OCI-LY1 (cell line): ENCODE results near the gene TOR4A.

Experiments
- EZH2 ChIP-seq: fragments of 200-600 bp; sonication (generic), shearing (Covaris generic); IDR thresholded peaks from 2 replicates; pipeline ENCODE4 v1.8.0; 2017; ENCODE audit warnings: borderline replicate concordance, mixed run types, mild to moderate bottlenecking, antibody characterized with exemption, low read length, moderate library complexity, mixed read lengths
- TF ChIP-seq, protein P1 (sequence below): fragments of 200-600 bp; sonication (generic), shearing (Covaris generic); IDR thresholded peaks from 2 replicates; pipeline ENCODE4 v1.5.1; 2017; ENCODE audit warnings: mild to moderate bottlenecking, antibody characterized with exemption, low read length, moderate library complexity, mixed read lengths

DNA sequence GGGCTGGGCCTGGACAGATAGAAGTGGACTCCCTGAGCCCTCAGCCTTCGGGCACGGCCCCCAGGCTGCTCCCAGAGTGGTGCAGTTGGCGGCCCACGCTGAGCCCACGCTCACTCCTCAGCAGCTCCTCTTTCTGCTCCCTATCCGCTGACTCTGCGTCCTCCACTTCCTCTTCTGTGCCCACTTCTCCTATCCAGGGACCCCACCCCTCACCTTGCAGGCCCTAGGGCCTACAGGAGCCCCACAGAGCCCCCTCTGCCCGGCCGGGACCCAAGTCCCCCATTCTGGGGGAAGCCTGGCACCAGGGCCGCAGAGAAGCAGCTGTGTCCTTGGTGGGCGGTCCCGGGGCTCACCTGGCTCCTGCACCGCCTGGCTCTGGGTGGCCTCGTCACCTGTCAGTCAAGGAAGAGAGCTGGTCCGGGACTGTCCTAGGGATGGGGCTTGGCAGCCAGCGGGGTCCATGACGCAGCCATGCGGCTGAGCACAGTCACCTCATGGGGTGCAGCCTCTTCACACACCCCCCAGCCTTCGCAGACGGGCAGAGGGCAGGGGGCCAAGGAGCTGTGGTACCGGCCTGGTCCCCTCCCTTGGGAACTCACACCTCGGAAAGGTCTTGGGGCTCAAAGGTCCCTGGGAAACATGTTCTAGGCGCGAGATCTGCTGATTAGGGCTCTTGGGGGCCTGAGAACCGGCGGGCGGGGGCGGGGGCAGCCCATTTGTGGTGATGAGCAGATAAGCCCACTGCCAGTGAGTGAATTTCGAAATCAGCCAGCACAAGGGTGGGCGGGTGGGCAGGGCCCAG lies 29.9 kb downstream of the TOR4A start:
- TF ChIP-seq, protein P1, sequence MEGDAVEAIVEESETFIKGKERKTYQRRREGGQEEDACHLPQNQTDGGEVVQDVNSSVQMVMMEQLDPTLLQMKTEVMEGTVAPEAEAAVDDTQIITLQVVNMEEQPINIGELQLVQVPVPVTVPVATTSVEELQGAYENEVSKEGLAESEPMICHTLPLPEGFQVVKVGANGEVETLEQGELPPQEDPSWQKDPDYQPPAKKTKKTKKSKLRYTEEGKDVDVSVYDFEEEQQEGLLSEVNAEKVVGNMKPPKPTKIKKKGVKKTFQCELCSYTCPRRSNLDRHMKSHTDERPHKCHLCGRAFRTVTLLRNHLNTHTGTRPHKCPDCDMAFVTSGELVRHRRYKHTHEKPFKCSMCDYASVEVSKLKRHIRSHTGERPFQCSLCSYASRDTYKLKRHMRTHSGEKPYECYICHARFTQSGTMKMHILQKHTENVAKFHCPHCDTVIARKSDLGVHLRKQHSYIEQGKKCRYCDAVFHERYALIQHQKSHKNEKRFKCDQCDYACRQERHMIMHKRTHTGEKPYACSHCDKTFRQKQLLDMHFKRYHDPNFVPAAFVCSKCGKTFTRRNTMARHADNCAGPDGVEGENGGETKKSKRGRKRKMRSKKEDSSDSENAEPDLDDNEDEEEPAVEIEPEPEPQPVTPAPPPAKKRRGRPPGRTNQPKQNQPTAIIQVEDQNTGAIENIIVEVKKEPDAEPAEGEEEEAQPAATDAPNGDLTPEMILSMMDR, result no peak
- TF ChIP-seq EZH2, result no peak
